ENCODE results near the gene CTIF.

CTIF gene

GRCh38 chr18:48788373-48788772, 249.5 kb downstream of the CTIF start:
- no peak overlapping the region for H2AFZ ChIP-seq (ENCODE audit: low read length)
- no peaks in the 10 kb centered on the region for H3K9me3 ChIP-seq (replicated peaks; ENCODE audit: insufficient read depth, low read length)
- H3K9ac ChIP-seq (ENCODE audit: low read length), result no peak overlapping the region
- H3K27ac ChIP-seq (ENCODE audit: low read length), result no peak overlapping the region
- no peaks in the 10 kb centered on the region for H3K27me3 ChIP-seq (replicated peaks; ENCODE audit: insufficient read depth, low read length)
- peaks cover 49% of the 10 kb centered on the region for H3K4me1 ChIP-seq (ENCODE audit: low read length)
- no peak overlapping the region for H3K4me2 ChIP-seq (ENCODE audit: low read depth, low read length)
- no peak overlapping the region for H3K4me3 ChIP-seq (ENCODE audit: low read length)
- no peaks in the 10 kb centered on the region for H3K9me2 ChIP-seq (replicated peaks; ENCODE audit: insufficient read depth, low read length)
- DNase-seq, result no peak
- H4K20me1 ChIP-seq (ENCODE audit: insufficient read depth, low read length), result no peaks in the 10 kb centered on the region
- TF ChIP-seq EZH2 (optimal IDR thresholded peaks at IDR 0.05; ENCODE audit: low read depth, low read length) (no peak), EZH2phosphoT487 (IDR thresholded peaks at IDR 0.05; ENCODE audit: low read length) (no peak)
- H3K36me3 ChIP-seq (replicated peaks; ENCODE audit: insufficient read depth, low read length), result no peaks in the 10 kb centered on the region
- H3K79me2 ChIP-seq (ENCODE audit: low read length), result no peaks in the 10 kb centered on the region
- H3F3A ChIP-seq (ENCODE audit: insufficient read depth, low read length), result peaks cover 25% of the 10 kb centered on the region

- Histone ChIP-seq H2AFZ (ENCODE audit: low read length) (no peak overlapping the region), H3K9me3 (replicated peaks; ENCODE audit: insufficient read depth, low read length) (no peaks in the 10 kb centered on the region), H3K79me2 (ENCODE audit: low read length) (no peaks in the 10 kb centered on the region), H3K4me2 (ENCODE audit: low read depth, low read length) (no peak overlapping the region), H3K4me1 (ENCODE audit: low read length) (peaks cover 40% of the 10 kb centered on the region), H3K9me2 (replicated peaks; ENCODE audit: insufficient read depth, low read length) (no peaks in the 10 kb centered on the region), H3F3A (ENCODE audit: insufficient read depth, low read length) (peaks cover 21% of the 10 kb centered on the region), H3K27ac (ENCODE audit: low read length) (no peak overlapping the region), H3K4me3 (ENCODE audit: low read length) (no peak overlapping the region), H3K36me3 (replicated peaks; ENCODE audit: insufficient read depth, low read length) (no peaks in the 10 kb centered on the region), H3K27me3 (replicated peaks; ENCODE audit: insufficient read depth, low read length) (no peaks in the 10 kb centered on the region), H4K20me1 (ENCODE audit: insufficient read depth, low read length) (no peaks in the 10 kb centered on the region), H3K9ac (ENCODE audit: low read length) (no peak overlapping the region)
- no peak for DNase-seq
- TF ChIP-seq EZH2phosphoT487 (IDR thresholded peaks at IDR 0.05; ENCODE audit: low read length) (no peak), CTCF (IDR thresholded peaks at IDR 0.05; ENCODE audit: low read length) (no peak), EZH2 (optimal IDR thresholded peaks at IDR 0.05; ENCODE audit: low read depth, low read length) (no peak)
Measured at GRCh38 chr18:48789259-48789812, 250.5 kb downstream of the CTIF start.

- no peaks in the 10 kb centered on the region for H3K9me3 ChIP-seq (replicated peaks; ENCODE audit: insufficient read depth, low read length)
- H3K27ac ChIP-seq (ENCODE audit: low read length), result no peak overlapping the region
- H3K4me2 ChIP-seq (ENCODE audit: low read depth, low read length), result no peak overlapping the region
- H2AFZ ChIP-seq (ENCODE audit: low read length), result no peak overlapping the region
- no peak for TF ChIP-seq EZH2phosphoT487 (IDR thresholded peaks at IDR 0.05; ENCODE audit: low read length)
- no peak for TF ChIP-seq CTCF (IDR thresholded peaks at IDR 0.05; ENCODE audit: low read length)
- no peak for TF ChIP-seq EZH2 (optimal IDR thresholded peaks at IDR 0.05; ENCODE audit: low read depth, low read length)
- H4K20me1 ChIP-seq (ENCODE audit: insufficient read depth, low read length), result no peaks in the 10 kb centered on the region
- peaks cover 32% of the 10 kb centered on the region for H3K4me1 ChIP-seq (ENCODE audit: low read length)
- no peak overlapping the region for H3K4me3 ChIP-seq (ENCODE audit: low read length)
- peaks cover 11% of the 10 kb centered on the region for H3F3A ChIP-seq (ENCODE audit: insufficient read depth, low read length)
- no peaks in the 10 kb centered on the region for H3K36me3 ChIP-seq (replicated peaks; ENCODE audit: insufficient read depth, low read length)
- no peaks in the 10 kb centered on the region for H3K9me2 ChIP-seq (replicated peaks; ENCODE audit: insufficient read depth, low read length)
- no peak for DNase-seq
- H3K27me3 ChIP-seq (replicated peaks; ENCODE audit: insufficient read depth, low read length), result no peaks in the 10 kb centered on the region
- H3K79me2 ChIP-seq (ENCODE audit: low read length), result no peaks in the 10 kb centered on the region
- H3K9ac ChIP-seq (ENCODE audit: low read length), result no peak overlapping the region
Measured at GRCh38 chr18:48790226-48790863, 251.5 kb downstream of the CTIF start.

Measured in MM.1S (cell line).